A673 (cell line): Measurements from ENCODE around the gene PIM2. TPM values are rescaled to one million over a fixed set of nuclear protein-coding genes. Genes with fewer than 3 reads are reported as not detected.

ENCODE experiments used
- BruUV-seq: library from RNA; stranded (reverse); fragments of 400-500 nt; replicated peaks from 2 replicates; lab custom pipeline; 2021; lab: Mats Ljungman, UMichigan
- CTCF ChIA-PET: fragments of 300-600 bp; sonication (Branson Sonifier 250); formaldehyde crosslinking; loops from one replicate; lab custom pipeline; 2022; ENCODE audit warnings: antibody characterized with exemption; lab: Charles Lee
- POLR2A ChIA-PET: fragments of 300-600 bp; sonication (Branson Sonifier 250); formaldehyde crosslinking; loops from one replicate; lab custom pipeline; 2022; ENCODE audit warnings: antibody characterized with exemption; ENCODE audit not compliant: low non-redundant PET; lab: Charles Lee
- DNase-seq: peaks from one replicate; pipeline ENCODE4 v3.0.0-alpha.2; 2015; ENCODE audit warnings: low spot score
- H3K27ac ChIP-seq: fragments of 200-600 bp; sonication (generic); 2 replicates; pipeline ENCODE4 v1.5.1; 2016; ENCODE audit warnings: mixed run types, low read depth, mild to moderate bottlenecking, mixed read lengths, antibody characterized with exemption, low read length; ENCODE audit not compliant: poor library complexity, severe bottlenecking
- H3K27me3 ChIP-seq: fragments of 200-600 bp; sonication (generic); replicated peaks from 2 replicates; pipeline ENCODE4 v1.6.1; 2017; ENCODE audit warnings: mixed run types, low read depth, mild to moderate bottlenecking, mixed read lengths, antibody characterized with exemption, low read length; ENCODE audit not compliant: insufficient read depth, poor library complexity
- H3K36me3 ChIP-seq: fragments of 200-600 bp; sonication (generic); 2 replicates; pipeline ENCODE4 v1.6.1; 2016; ENCODE audit warnings: mixed run types, mild to moderate bottlenecking, mixed read lengths, antibody characterized with exemption, low read length; ENCODE audit not compliant: insufficient read depth, poor library complexity, severe bottlenecking
- H3K4me1 ChIP-seq: fragments of 200-600 bp; sonication (generic); 2 replicates; pipeline ENCODE4 v1.6.1; 2017; ENCODE audit warnings: mixed run types, mild to moderate bottlenecking, mixed read lengths, antibody characterized with exemption, low read length; ENCODE audit not compliant: insufficient read depth, poor library complexity, severe bottlenecking
- H3K4me3 ChIP-seq: fragments of 200-600 bp; sonication (generic); 2 replicates; pipeline ENCODE4 v1.5.1; 2016; ENCODE audit warnings: low read depth, mixed run types, mild to moderate bottlenecking, mixed read lengths, low read length; ENCODE audit not compliant: poor library complexity, severe bottlenecking
- H3K9me3 ChIP-seq: fragments of 200-600 bp; sonication (generic); 2 replicates; pipeline ENCODE4 v1.6.1; 2016; ENCODE audit warnings: mixed run types, low read depth, mild to moderate bottlenecking, mixed read lengths, antibody characterized with exemption, low read length; ENCODE audit not compliant: poor library complexity, severe bottlenecking
- CTCF ChIP-seq: fragments of 300-800, 200-600 bp; sonication (generic); conservative IDR thresholded peaks from 2 replicates; pipeline ENCODE4 v1.5.1; 2017; ENCODE audit warnings: low read depth, mild to moderate bottlenecking, antibody characterized with exemption, low read length, moderate library complexity, mixed read lengths
- EZH2 ChIP-seq: fragments of 200-600 bp; sonication (generic); IDR thresholded peaks from 2 replicates; pipeline ENCODE4 v1.6.1; 2017; ENCODE audit warnings: borderline replicate concordance, low read depth, mild to moderate bottlenecking, mixed read lengths, antibody characterized with exemption, low read length; ENCODE audit not compliant: poor library complexity, severe bottlenecking
- intact Hi-C: fragments of 100-400 bp; cut with micrococcal nuclease; formaldehyde crosslinking; loops from one replicate; pipeline ENCODE4 v1.10.0; 2022; ENCODE audit not compliant: unreplicated experiment
- total RNA-seq: library from RNA; stranded (reverse); gene quantifications from 2 replicates; pipeline ENCODE4 v1.2.3, GENCODE V29; 2021

The PIM2 gene
- total RNA-seq, 1 experiment from 2014 or later: 19.9 TPM

GRCh38 chrX:48935301-48935670, 16.5 kb upstream of the PIM2 start:
- H3K4me1 ChIP-seq: no peaks in the 10 kb centered on the region
- no peaks in the 10 kb centered on the region for H3K27me3 ChIP-seq
- no peak overlapping the region for H3K4me3 ChIP-seq
- H3K36me3 ChIP-seq: peaks cover 17% of the 10 kb centered on the region
- intact Hi-C loops: no loop called here
- no peak overlapping the region for H3K27ac ChIP-seq
- no peak for TF ChIP-seq EZH2
- no peak for TF ChIP-seq CTCF
- ChIA-PET CTCF (no interaction called here), POLR2A (no interaction called here)
- no TSS peak for BruUV-seq
- no peaks in the 10 kb centered on the region for H3K9me3 ChIP-seq
- no peak for DNase-seq

- peaks cover 17% of the 10 kb centered on the region for H3K36me3 ChIP-seq
- BruUV-seq: no TSS peak
- ChIA-PET CTCF (no interaction called here), POLR2A (no interaction called here)
- TF ChIP-seq EZH2 (no peak), CTCF (no peak)
- H3K27me3 ChIP-seq: no peaks in the 10 kb centered on the region
- no peak for DNase-seq
- no peak overlapping the region for H3K27ac ChIP-seq
- no peaks in the 10 kb centered on the region for H3K9me3 ChIP-seq
- intact Hi-C loops: no loop called here
- no peaks in the 10 kb centered on the region for H3K4me1 ChIP-seq
- no peak overlapping the region for H3K4me3 ChIP-seq
Observed at GRCh38 chrX:48934581-48935300, 15.9 kb upstream of the PIM2 start.

GRCh38 chrX:48933757-48934156, 14.9 kb upstream of the PIM2 start:
- H3K4me3 ChIP-seq: no peak overlapping the region
- H3K9me3 ChIP-seq: no peaks in the 10 kb centered on the region
- BruUV-seq: no TSS peak
- H3K4me1 ChIP-seq: no peaks in the 10 kb centered on the region
- peaks cover 17% of the 10 kb centered on the region for H3K36me3 ChIP-seq
- ChIA-PET CTCF (no interaction called here), POLR2A (no interaction called here)
- no peak for TF ChIP-seq CTCF
- no peak for TF ChIP-seq EZH2
- intact Hi-C loops: no loop called here
- DNase-seq: no peak
- H3K27ac ChIP-seq: no peak overlapping the region
- H3K27me3 ChIP-seq: no peaks in the 10 kb centered on the region
